ENCODE results near the gene JARID2. TPM values are rescaled to one million over a fixed set of nuclear protein-coding genes. Genes with fewer than 3 reads are reported as not detected.

JARID2 gene
- total and polyA plus RNA-seq, 2 of the 8 experiments (the other 6 are each of a cell fraction or from before 2014, with no cell fraction given), result 60.1 to 239 TPM

DNA sequence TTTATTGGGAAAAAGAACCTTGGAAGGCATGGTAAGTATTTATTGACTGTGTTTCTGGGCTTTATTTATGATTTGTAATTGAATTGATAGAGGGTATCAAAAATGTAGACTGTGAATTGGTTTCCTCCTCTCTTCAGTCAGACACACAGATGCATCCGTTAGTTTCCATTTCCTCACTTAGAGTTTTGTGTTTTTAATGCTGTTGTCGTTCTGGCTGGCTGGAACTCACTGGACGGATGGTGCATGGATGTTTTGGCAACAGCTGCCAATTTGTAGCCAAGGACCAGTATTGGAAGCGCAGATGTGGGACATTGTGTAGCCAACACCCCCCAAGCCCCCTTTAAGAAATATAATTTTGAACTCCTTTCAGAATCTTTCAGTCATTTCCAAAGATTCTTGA, 134.5 kb downstream of the JARID2 start (continued):
- no peak for TF ChIP-seq RFX5 (IDR thresholded peaks at IDR 0.05; ENCODE audit: borderline replicate concordance, low read depth, low read length)
